Fibroblast of skin of abdomen (primary cell): Measurements from ENCODE around the gene EIF3A. TPM values are rescaled to one million over a fixed set of nuclear protein-coding genes. Genes with fewer than 3 reads are reported as not detected.
"Not testable (repeated sequence)": the region's sequence is repeated elsewhere in the genome, so short reads cannot be mapped to it uniquely, and the experiment has no call there.

Experiments
- DNase-seq: peaks from one replicate; pipeline ENCODE4 v3.0.0-alpha.2; 2013
- polyA plus RNA-seq, 2 experiments: library from polyadenylated mRNA; unstranded; fragments of 120-200 nt; gene quantifications; one replicate each; pipeline ENCODE4 v1.2.1, GENCODE V29; 2013; ENCODE audit not compliant: insufficient read length in 2 of 2

The EIF3A gene
- 175 TPM for polyA plus RNA-seq (2013, experiment 1 of 2; ENCODE audit: insufficient read length)
- 157 TPM for polyA plus RNA-seq (2013, experiment 2 of 2; ENCODE audit: insufficient read length)

- DNase-seq, result peak; percentile 91
Measured at GRCh38 chr10:119080521-119081259, at the start of gene EIF3A. Gene EIF3A (minus strand): TSS chr10:119080817. CDS start chr10:119080676, 141 bp downstream.

- no peak for DNase-seq
Measured at GRCh38 chr10:119129721-119130120, 49.1 kb upstream of the EIF3A start.

- DNase-seq, result no peak
Measured at GRCh38 chr10:119125942-119126341, 45.3 kb upstream of the EIF3A start.

GRCh38 chr10:119120875-119121274 lies 40.3 kb upstream of the EIF3A start:
- DNase-seq, result no peak

DNA sequence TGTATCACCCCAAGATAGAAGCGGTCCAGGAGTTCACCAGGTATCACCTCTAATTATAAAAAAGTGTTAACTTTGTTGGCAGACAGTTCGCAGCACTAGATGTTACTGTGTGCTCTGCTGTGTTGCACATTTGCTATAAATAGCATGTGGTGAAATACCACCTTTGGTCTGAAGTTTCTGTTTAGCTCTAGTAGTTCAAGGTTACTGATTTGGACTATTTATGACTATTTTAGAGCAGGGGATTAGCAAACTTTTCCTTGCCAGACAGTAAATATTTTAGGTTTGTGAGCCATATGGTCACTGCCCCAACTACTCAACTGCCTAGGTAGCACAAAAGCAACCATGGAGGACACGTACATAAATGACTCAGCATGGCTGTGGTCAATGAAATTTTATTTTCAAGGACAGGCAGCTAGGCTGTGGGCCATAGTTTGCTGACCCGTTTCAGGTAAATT lies 39.8 kb upstream of the EIF3A start:
- DNase-seq, result no peak

GRCh38 chr10:119119400-119119799 lies 38.8 kb upstream of the EIF3A start:
- DNase-seq, result no peak

DNA sequence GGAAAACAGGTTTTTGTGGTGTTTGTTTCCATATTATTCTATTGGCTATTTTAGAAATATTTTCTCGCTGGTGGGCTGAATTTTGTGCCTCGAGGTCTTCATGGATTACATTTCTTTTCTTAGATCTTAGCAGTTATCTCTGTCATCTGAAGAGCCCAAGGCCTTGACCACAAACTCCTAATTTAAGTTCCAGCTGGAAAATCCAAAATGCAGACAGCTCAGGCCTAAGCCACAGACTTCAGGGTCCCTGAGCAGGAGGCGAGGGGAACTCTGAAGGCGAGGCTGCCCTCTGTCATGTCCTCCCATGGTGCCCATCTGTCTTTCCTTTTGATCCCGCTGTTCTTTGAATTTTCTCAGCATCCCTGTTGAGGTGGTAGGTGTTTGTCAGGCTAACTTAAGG lies 37.6 kb upstream of the EIF3A start:
- DNase-seq, result no peak

- no peak for DNase-seq
Measured at GRCh38 chr10:119116326-119116951, 35.8 kb upstream of the EIF3A start.

DNA sequence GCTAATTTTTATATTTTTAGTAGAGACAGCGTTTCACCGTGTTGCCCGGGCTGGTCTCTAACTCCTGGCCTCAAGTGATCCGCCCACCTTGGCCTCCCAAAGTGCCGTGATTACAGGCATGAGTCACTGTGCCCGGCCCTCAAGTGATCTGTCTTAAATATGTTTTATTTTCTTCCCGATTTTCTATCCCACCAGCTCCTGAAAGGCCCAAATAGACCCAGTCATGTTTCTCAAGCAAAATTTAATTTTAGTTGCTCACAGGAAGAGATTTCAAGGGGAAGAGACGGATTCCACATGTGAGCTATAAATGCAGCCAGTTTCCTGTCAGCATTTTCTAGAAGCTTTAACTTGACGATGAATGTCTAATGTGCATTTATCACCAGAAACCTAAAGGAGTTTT lies 35.3 kb upstream of the EIF3A start:
- no peak for DNase-seq

DNA sequence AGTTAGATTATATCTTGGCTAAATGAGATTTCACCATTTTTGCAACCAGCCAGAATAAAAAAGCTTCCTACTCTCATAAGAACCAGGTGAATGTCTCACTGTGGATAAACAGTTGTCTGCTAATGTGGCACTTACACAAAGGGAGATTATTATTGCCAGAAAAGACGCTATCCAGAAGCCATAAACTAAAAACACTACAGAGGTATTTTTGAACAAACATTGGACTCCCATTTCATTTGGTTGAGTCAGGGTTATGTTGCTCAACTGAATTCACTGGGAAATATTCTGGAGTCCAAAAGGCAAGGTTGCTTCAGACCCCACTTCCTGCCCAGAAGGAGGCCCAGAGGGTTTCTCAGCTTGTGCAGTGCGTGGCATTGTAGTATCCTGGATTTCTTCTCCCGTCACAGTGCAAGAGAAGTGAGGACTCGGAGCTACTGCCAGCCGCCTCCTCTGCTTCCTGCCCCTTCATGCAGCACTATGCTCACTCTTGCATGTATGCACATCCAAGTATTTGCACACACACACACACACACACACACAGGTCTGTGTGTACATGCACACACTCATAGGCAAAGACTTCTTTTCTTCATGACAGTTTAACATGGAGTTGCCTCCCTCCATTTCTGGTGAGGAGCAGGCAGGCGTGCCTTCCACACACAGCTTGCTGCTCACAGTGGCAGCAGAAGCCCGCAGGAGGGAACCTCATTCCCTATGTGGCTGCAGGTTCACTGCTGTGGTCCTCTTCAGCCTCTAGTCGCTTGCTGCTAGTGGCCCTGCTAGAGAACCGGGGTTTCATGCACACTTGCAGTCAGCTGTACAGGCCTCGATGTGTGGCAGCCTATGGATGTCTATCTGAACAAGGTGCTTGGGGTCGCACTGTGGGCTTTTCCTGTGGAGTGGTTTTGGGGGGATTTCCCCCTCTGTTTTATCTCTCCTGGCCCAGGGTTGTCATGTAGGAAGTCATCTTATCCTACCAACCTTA lies 33.4 kb upstream of the EIF3A start:
- DNase-seq, result peak; percentile 83

- peak; percentile 39 for DNase-seq
Measured at GRCh38 chr10:119112056-119112455, 31.4 kb upstream of the EIF3A start.

DNA sequence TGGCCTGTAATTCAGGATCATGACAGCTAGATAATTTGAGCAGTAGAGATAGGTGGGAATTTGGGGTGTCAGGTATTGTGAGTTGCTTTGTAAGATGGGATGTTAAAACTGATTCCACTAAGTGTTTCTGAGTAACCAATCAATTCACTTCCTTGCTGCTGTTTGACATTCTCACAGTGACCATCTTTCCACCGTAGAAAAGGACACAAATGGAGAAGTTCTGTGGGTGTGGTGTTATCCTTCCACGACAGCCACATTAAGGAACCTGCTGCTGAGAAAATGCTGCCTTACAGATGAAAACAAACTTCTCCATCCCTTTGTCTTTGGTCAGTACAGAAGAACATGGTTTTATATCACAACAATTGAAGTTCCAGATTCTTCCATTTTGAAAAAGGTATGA lies 27.2 kb upstream of the EIF3A start:
- DNase-seq, result not testable (repeated sequence)

- not testable (repeated sequence) for DNase-seq
Measured at GRCh38 chr10:119107106-119107505, 26.5 kb upstream of the EIF3A start.

DNA sequence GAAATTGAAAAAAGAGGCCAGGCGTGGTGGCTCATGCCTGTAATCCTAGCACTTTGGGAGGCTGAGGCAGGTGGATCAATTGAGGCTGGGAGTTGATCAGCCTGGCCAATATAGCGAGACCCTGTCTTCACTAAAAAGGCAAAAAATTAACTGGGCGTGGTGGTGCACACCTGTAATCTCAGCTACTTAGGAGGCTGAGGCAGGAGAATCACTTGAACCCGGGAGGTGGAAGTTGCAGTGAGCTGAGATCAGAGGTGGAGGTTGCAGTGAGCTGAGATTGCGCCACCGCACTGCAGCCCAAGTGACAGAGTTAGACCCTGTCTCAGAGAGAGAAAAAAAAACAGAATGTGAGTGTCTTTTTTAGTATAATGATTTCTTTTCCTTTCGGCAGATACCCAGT lies 25.3 kb upstream of the EIF3A start:
- not testable (repeated sequence) for DNase-seq

GRCh38 chr10:119105155-119105554 lies 24.5 kb upstream of the EIF3A start:
- DNase-seq, result no peak

DNA sequence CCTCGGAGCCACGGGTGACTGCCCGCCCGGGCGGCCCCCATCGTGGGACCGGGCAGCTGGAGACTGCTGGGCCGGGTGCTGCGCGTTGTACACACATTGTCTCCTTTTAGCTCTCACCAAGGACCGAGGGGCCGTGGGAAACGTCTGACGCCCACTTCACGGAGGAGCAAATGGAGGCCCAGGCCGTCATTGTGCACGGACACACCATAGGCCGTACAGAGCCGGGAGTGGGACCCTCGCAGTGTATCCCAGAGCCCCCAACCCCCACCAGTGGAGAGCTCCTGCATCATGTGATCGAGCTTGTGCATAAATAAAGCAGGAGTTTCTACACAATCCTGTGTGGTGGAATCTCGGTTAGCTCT lies 24.0 kb upstream of the EIF3A start:
- no peak for DNase-seq

DNA sequence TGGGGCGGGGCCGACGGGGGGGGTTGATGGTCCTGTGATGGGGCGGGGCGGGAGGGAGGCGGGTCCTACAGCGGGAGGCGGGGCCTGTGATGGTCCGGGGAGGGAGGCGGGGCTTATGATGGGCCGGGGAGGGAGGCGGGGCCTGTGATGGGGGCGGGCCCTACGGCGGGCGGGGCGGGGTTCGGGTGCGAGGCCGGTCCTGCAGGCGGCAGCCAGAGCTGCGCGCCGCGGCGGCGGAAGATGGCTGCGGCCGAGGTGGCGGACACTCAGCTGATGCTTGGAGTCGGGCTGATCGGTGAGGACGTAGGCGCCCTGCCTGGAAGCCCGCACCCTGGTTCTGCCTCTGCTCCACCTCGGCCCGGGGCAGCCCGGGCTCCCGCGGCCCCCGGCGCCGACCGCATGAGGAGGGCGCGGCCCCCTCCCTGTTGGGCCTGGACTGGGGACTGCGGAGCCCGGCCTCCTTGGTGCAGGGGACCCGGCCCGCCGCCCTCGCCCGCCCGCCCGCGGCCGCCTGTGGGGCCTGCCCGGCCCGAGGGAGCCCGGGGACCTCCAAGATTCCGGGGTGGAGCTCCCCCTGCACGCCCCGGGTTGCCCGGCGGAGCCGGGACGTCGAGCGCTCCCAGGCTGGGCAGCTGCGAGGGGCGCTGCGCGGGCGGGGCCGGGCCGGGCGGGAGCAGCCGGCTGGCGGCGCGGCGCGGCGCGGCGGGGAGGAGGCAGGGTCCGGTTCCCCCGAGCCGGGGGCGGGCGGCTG lies 23.5 kb upstream of the EIF3A start, which contains the start of gene DENND10:
Gene DENND10, plus strand, starts transcription at position 211 of the 751 bp plus-strand sequence. Its CDS starts 30 bp downstream, at position 241.
- DNase-seq, result peak; percentile 79

DNA sequence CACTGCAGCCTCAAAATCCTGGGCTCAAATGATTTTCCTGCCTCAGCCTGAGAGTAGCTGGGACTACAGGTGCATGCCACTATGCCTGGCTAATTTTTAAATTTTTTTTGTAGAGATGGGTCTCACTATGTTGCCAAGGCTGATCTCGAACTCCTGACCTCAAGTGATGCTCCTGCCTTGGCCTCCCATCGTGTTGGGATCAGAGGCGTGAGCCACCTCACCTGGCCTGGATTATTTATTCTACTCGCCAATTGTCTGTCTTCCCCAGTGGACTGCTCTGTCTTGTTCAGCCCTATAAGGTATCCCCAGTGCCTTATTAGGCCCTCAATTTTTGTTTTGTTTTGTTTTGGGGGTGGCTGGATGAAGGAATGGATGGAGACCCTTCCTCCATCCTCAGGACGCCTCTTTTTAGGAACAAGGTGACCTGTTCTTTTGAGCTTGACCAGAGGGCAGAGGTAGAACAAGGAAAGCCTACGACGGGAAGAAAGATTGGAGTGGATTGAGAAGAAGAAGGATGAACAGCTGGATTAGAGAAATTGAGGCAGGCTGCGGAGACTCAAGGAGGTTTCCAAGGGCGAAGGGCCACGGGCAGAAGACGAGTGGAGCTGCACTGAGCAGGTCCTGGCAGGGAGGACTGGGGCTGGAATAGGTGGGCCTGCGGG lies 22.8 kb upstream of the EIF3A start:
- DNase-seq, result no peak

- no peak for DNase-seq
Measured at GRCh38 chr10:119101366-119102098, 20.9 kb upstream of the EIF3A start.

DNA sequence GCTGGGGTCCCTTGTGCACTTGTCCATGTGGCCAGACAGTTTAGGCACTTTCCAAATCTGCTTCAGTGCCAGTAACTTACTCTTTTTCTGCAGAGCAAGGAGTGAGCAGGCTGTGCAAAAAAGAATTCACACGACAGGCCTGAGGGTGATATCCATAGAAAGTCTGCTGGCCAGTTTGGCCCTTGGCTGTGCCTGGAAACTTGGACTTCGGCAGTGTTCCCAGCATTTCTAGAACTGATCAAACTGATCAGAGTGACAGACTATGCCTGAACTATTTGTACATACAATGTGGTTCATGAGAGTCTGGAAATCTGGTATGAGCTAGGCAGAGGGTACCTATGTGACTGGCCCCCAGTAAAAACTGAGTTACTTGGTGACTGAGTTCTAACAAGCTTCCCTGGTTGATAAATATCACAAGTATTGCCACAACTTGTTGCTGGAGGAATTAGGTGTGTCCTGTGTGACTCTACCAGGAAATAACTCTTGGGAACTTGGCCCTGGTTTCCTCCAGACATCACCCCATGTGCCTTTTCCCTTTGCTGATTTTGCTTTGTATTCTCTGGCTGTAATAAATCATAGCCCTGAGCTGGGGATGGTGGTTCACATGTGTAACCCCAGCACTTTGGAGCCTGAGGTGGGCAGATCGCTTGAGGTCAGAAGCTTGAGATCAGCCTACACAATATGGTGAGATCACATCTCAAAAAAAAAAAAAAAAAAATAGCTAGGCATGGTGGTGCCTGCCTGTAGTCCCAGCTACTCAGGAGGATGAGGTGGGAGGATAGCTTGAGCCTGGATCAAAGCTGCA lies 20.0 kb upstream of the EIF3A start:
- DNase-seq, result no peak
